AG08395 (cell line): ENCODE measurements around the gene TENM4.
"Not testable (repeated sequence)": the region's sequence is repeated elsewhere in the genome, so short reads cannot be mapped to it uniquely, and the experiment has no call there.

Source experiments
- DNase-seq: peaks from one replicate; pipeline ENCODE4 v3.0.0; 2012; ENCODE audit warnings: mixed read lengths, low spot score

The TENM4 gene

DNA sequence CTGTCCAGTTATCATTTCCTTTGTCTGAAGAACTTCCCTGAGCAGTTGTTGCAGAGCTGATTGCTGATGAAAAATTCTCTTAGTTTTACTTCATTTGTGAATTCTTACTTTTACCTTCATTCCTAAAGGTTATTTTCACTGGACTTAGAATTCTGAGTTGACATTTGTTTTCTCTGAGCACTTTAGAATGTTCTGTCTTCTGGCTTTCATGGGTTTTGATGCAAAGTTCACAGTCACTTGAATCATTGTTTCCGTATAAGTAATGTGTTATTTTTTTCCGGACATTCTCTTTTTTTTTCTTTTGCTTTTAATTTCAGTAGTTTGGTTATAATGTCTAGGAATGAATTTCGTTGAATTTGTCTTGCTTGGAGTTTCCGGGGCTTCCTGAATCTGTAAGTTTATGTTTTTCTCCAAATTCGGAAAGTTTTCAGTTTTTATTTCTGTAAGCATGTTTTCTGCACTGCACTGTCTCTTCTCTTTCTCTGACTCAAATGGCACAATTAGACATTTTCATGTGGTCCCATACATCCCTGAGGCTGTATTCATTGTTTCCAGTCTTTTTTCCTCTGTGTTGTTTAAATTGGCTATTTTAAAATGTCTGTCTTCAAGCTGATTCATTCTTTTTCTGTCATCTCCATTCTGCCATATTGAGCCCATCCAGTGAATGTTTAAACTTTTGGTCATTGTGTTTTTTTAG, 797.7 kb downstream of the TENM4 start:
- no peak for DNase-seq

DNA sequence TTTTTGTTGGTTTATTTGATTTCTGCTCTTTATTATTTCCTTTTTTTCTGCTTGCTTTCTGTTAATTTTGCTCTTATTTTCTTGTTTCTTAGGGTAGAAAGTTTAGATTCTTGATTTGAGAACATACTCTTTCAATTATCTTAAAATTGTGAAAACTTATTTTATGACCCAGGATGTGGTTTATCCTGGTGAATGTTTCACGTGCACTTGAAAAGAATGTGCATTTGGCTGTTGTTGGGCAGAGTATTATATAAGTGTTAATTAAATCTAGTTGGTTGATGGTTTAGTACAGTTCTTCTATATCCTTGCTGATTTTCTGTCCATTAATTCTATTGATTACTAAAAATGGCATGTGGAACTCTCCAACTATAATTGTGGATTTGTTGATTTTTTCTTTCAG, 799.3 kb downstream of the TENM4 start:
- no peak for DNase-seq

GRCh38 chr11:78638704-78639380, 802.0 kb downstream of the TENM4 start:
- no peak for DNase-seq

DNA sequence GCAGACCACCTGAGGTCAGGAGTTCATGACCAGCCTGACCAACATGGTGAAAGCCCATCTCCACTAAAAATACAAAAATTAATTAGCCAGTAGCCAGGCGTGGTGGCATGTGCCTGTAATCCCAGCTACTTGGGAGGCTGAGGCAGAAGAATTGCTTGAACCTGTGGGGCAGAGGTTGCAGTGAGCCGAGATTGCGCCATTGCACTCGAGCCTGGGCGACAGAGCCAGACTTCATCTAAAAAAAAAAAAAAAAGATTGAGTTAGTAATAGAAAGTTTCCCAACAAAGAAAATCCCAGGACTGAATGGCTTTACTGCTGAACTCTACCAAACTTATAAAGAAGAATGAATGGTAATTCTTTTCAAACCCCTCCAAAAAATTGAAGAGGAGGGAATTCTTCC, 803.3 kb downstream of the TENM4 start:
- not testable (repeated sequence) for DNase-seq

GRCh38 chr11:78635814-78636506, 804.9 kb downstream of the TENM4 start:
- no peak for DNase-seq

- no peak for DNase-seq
These were observed 807.1 kb downstream of the TENM4 start for GRCh38 chr11:78633516-78634310.

GRCh38 chr11:78630561-78631303, 810.1 kb downstream of the TENM4 start:
- no peak for DNase-seq

GRCh38 chr11:78630155-78630554, 810.7 kb downstream of the TENM4 start:
- no peak for DNase-seq

- no peak for DNase-seq
These were observed 818.2 kb downstream of the TENM4 start for GRCh38 chr11:78622666-78623065.

DNA sequence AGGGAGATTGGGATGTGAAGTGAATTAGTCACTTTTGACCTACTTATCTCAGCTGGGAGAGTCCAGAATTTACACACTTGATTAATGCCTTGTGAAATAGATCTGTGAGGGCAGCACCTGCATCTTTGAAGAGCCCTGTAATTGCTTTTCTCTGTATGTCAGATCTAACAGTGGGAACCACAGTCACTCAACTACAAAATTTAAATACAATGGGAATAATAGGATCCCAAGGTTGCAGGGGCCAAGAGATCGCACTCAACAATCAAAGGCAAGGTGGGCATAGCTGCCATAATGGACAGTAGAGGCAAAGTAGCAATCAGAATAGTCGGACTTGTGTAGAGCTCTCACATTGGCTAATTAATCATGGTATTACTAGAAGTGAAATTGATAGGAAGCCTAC, 820.7 kb downstream of the TENM4 start:
- no peak for DNase-seq

DNA sequence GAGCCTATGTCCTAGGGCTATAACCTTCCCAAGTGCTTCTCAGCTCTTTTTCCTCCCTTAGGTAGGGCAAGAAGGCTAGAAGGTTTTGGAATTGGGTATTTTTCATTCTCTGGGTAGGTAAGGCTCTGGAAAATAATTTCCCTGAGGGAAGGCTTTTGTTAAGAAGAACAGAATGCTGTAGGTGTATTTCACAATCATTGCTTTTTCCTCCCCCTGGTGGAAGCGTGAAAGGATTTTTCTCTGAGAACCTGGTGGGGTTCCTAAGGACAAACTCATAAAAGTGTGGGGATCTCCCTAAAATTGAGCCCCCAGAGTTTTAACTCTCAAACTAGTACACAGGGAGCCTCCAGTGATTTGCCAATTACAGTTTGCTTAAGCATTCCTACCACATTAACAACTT, 825.1 kb downstream of the TENM4 start:
- DNase-seq, result no peak

- no peak for DNase-seq
These were observed 827.4 kb downstream of the TENM4 start for GRCh38 chr11:78613378-78613813.

GRCh38 chr11:78612721-78613377, 828.0 kb downstream of the TENM4 start:
- no peak for DNase-seq

GRCh38 chr11:78609321-78609720, 831.5 kb downstream of the TENM4 start:
- DNase-seq, result not testable (repeated sequence)

GRCh38 chr11:78607696-78608095, 833.1 kb downstream of the TENM4 start:
- DNase-seq, result no peak

GRCh38 chr11:78606667-78607066, 834.2 kb downstream of the TENM4 start:
- DNase-seq, result no peak

DNA sequence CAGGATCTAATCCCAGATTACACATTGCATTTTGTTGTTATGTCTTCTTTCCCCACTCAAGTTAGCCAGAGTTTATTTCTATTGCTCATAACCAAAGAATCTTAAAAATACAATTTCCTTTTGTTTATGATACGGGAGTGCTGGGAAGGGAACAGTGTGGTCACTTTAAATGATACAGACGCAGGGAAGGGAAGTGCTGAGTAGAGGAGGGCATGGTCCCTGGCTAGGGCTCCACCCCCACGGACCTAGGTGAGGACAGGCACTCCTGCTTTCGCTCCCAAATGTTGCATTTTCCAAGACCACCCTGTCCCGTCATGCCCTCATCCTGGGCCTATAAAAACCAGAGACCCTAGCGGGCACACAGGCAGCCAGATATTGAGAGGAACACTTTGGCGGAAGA, 835.5 kb downstream of the TENM4 start:
- no peak for DNase-seq

DNA sequence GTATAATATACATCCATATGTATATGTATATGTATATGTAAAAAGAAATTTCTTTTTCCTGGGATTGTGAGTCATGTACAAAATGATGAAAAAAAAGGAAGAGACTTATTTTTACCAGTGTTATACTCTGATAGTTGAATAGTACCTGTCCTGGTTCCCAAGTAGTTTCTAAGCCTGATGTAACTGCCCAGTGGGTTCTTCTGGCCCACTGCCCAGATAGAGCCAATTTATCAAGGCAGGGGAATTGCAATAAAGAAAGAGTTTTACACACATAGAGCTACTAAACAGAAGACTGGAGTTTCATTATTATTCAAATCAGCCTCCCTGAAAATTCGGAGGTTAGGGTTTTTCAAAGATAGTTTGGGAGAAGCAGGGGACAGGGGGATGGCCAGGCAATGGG, 837.0 kb downstream of the TENM4 start:
- DNase-seq, result no peak
